SK-N-SH (cell line): ENCODE data around the gene THEMIS. TPM values are rescaled to one million over a fixed set of nuclear protein-coding genes. Genes with fewer than 3 reads are reported as not detected.

Source experiments
- CTCF ChIA-PET: fragments of 300-600, 350-600 bp; formaldehyde crosslinking; extraction: SDS; loops from one replicate; lab custom pipeline; 2021; lab: Yijun Ruan, JAX
- POLR2A ChIA-PET: fragments of 350-600 bp; sonication (Branson Sonifier 250); formaldehyde crosslinking; extraction: SDS; loops from one replicate; lab custom pipeline; 2020; ENCODE audit warnings: antibody characterized with exemption, inconsistent platforms; lab: Yijun Ruan, JAX
- DNase-seq: peaks from one replicate; pipeline ENCODE4 v3.0.0; 2012
- H2AFZ ChIP-seq: fragments of 200-600 bp; sonication (generic); 2 replicates; pipeline ENCODE4 v1.8.1; 2016; ENCODE audit warnings: antibody characterized with exemption, mild to moderate bottlenecking, low read depth
- H3F3A ChIP-seq: fragments of 200-600 bp; sonication (generic); replicated peaks from 2 replicates; pipeline ENCODE3; 2016; ENCODE audit warnings: antibody characterized with exemption, mild to moderate bottlenecking; ENCODE audit not compliant: insufficient read depth
- H3K27ac ChIP-seq, 2 experiments: fragments of 200-500 bp in 1 of 2; fragments of 200-600 bp in 1 of 2; sonication (Bioruptor generic) in 1 of 2; sonication (generic), shearing (Covaris generic) in 1 of 2; 2 replicates each; pipeline versions ENCODE4 v1.5.1 to v1.6.1; 2014 to 2016; ENCODE audit warnings: low read depth in 2 of 2, inconsistent platforms in 1 of 2, low read length in 1 of 2, mild to moderate bottlenecking in 1 of 2, mixed read lengths in 1 of 2
- H3K27me3 ChIP-seq: fragments of 200-600 bp; sonication (generic), shearing (Covaris generic); 2 replicates; pipeline ENCODE4 v1.6.1; 2016; ENCODE audit warnings: mixed run types; ENCODE audit not compliant: insufficient read depth
- H3K36me3 ChIP-seq, 2 experiments: fragments of 200-500 bp in 1 of 2; fragments of 200-600 bp in 1 of 2; sonication (Bioruptor generic) in 1 of 2; sonication (generic) in 1 of 2; replicated peaks in 1 of 2; 2 replicates each; pipeline versions ENCODE3 to v1.5.1; 2014 to 2016; ENCODE audit warnings: low read length in 1 of 2, mild to moderate bottlenecking in 1 of 2; ENCODE audit not compliant: insufficient read depth in 2 of 2, control insufficient read depth in 1 of 2
- H3K4me1 ChIP-seq, 2 experiments: fragments of 200-500 bp in 1 of 2; fragments of 200-600 bp in 1 of 2; sonication (Bioruptor generic) in 1 of 2; sonication (generic), shearing (Covaris generic) in 1 of 2; 2 replicates each; pipeline versions ENCODE4 v1.5.1 to v1.6.1; 2014 to 2016; ENCODE audit warnings: low read depth in 1 of 2, low read length in 1 of 2, mixed run types in 1 of 2; ENCODE audit not compliant: insufficient read depth in 2 of 2, control insufficient read depth in 1 of 2
- H3K4me2 ChIP-seq: fragments of 200-600 bp; sonication (generic), shearing (Covaris generic); 2 replicates; pipeline ENCODE4 v1.6.1; 2017; ENCODE audit warnings: mixed run types
- H3K4me3 ChIP-seq, 2 experiments: fragments of 200-500 bp in 1 of 2; fragments of 200-600 bp in 1 of 2; sonication (Bioruptor generic) in 1 of 2; sonication (generic), shearing (Covaris generic) in 1 of 2; 2 replicates each; pipeline versions ENCODE4 v1.5.1 to v1.8.1; 2014 to 2016; ENCODE audit warnings: low read depth in 2 of 2, inconsistent platforms in 1 of 2, low read length in 1 of 2, mild to moderate bottlenecking in 1 of 2, mixed read lengths in 1 of 2, moderate library complexity in 1 of 2
- H3K79me2 ChIP-seq: fragments of 200-600 bp; sonication (generic); 2 replicates; pipeline ENCODE4 v1.8.1; 2017; ENCODE audit warnings: mild to moderate bottlenecking; ENCODE audit not compliant: insufficient read depth
- H3K9ac ChIP-seq: fragments of 200-600 bp; sonication (generic); 2 replicates; pipeline ENCODE4 v1.6.1; 2017; ENCODE audit warnings: mixed run types
- H3K9me2 ChIP-seq: fragments of 200-600 bp; sonication (generic); 2 replicates; pipeline ENCODE4 v1.6.1; 2017; ENCODE audit warnings: mixed run types
- H3K9me3 ChIP-seq: fragments of 200-600 bp; sonication (generic); 2 replicates; pipeline ENCODE4 v1.6.1; 2017; ENCODE audit warnings: mixed run types, mild to moderate bottlenecking, moderate library complexity
- H4K20me1 ChIP-seq: fragments of 200-600 bp; sonication (generic); 2 replicates; pipeline ENCODE4 v1.6.1; 2017; ENCODE audit warnings: mild to moderate bottlenecking, mixed run types; ENCODE audit not compliant: insufficient read depth
- CHD2 ChIP-seq: fragments of 150-350 bp; IDR thresholded peaks from 2 replicates; pipeline ENCODE4 v1.6.1; 2018; ENCODE audit warnings: low read length; ENCODE audit not compliant: partially characterized antibody
- ELF1 ChIP-seq: IDR thresholded peaks from 2 replicates; pipeline ENCODE4 v1.4.0; 2012
- EP300 ChIP-seq, 2 experiments: IDR thresholded peaks; 2 replicates each; pipeline versions ENCODE4 v1.4.0 to v1.6.1; 2012; ENCODE audit warnings: borderline replicate concordance in 1 of 2, low read depth in 1 of 2, low read length in 1 of 2
- FOSL2 ChIP-seq: IDR thresholded peaks from 2 replicates; pipeline ENCODE4 v1.4.0; 2012; ENCODE audit warnings: low read depth, mild to moderate bottlenecking, moderate library complexity, borderline replicate concordance
- GABPA ChIP-seq: IDR thresholded peaks from 2 replicates; pipeline ENCODE4 v1.4.0; 2012; ENCODE audit warnings: low read depth, mild to moderate bottlenecking
- GATA2 ChIP-seq: sonication (generic); formaldehyde crosslinking; IDR thresholded peaks from 2 replicates; pipeline ENCODE4 v1.5.0; 2020; ENCODE audit warnings: mild to moderate bottlenecking, missing genetic modification reagents
- JUND ChIP-seq: IDR thresholded peaks from 2 replicates; pipeline ENCODE4 v1.4.0; 2012
- MXI1 ChIP-seq: IDR thresholded peaks from 2 replicates; pipeline ENCODE4 v1.6.1; 2012; ENCODE audit warnings: mild to moderate bottlenecking, low read depth, low read length, improper control_type of control experiment
- RAD21 ChIP-seq: IDR thresholded peaks from 2 replicates; pipeline ENCODE4 v1.6.1; 2012; ENCODE audit warnings: mild to moderate bottlenecking, low read length
- RCOR1 ChIP-seq: fragments of 150-350 bp; IDR thresholded peaks from 2 replicates; pipeline ENCODE4 v1.6.1; 2017; ENCODE audit warnings: antibody characterized with exemption, low read length
- RXRA ChIP-seq: IDR thresholded peaks from 2 replicates; pipeline ENCODE4 v1.4.0; 2012; ENCODE audit warnings: low read depth, mild to moderate bottlenecking, borderline replicate concordance
- SIN3A ChIP-seq: IDR thresholded peaks from 2 replicates; pipeline ENCODE4 v1.6.1; 2012; ENCODE audit warnings: low read depth, mild to moderate bottlenecking, low read length, moderate library complexity, borderline replicate concordance
- SMC3 ChIP-seq: IDR thresholded peaks from 2 replicates; pipeline ENCODE4 v1.6.1; 2012; ENCODE audit warnings: low read depth, low read length, improper control_type of control experiment
- TCF12 ChIP-seq: IDR thresholded peaks from 2 replicates; pipeline ENCODE4 v1.4.0; 2012
- TEAD4 ChIP-seq: IDR thresholded peaks from 2 replicates; pipeline ENCODE4 v1.4.0; 2012; ENCODE audit warnings: mild to moderate bottlenecking, borderline replicate concordance; ENCODE audit not compliant: insufficient read depth
- YY1 ChIP-seq: IDR thresholded peaks from 2 replicates; pipeline ENCODE4 v1.4.0; 2012; ENCODE audit warnings: low read depth, mild to moderate bottlenecking
- WGBS: methylation state at CpG from one replicate; pipeline ENCODE4 v1.1.6; 2017; ENCODE audit warnings: low lambda C conversion rate; 5-methylcytosine and 5-hydroxymethylcytosine counted together
- polyA plus RNA-seq, 3 experiments: library from polyadenylated mRNA; depleted of rRNA; stranded (reverse); fragments of >200 nt; gene quantifications; 2 replicates each; pipeline ENCODE4 v1.2.3, GENCODE V29; 2012
- TF ChIP-seq, protein P1 (sequence below): IDR thresholded peaks from 2 replicates; pipeline ENCODE4 v1.4.0; 2012; ENCODE audit warnings: low read depth, borderline replicate concordance
- TF ChIP-seq, protein P2 (sequence below): IDR thresholded peaks from 2 replicates; pipeline ENCODE4 v1.4.0; 2012; ENCODE audit warnings: low read depth
- TF ChIP-seq, protein P3 (sequence below): IDR thresholded peaks from 2 replicates; pipeline ENCODE4; 2012
- TF ChIP-seq, protein P4 (sequence below): IDR thresholded peaks from 2 replicates; pipeline ENCODE4 v1.6.1; 2012; ENCODE audit warnings: mild to moderate bottlenecking, low read depth, low read length, moderate library complexity
- TF ChIP-seq, protein P5 (sequence below): fragments of 150-350 bp; IDR thresholded peaks from 2 replicates; pipeline ENCODE4 v1.6.1; 2016; ENCODE audit warnings: mild to moderate bottlenecking, low read depth, low read length

THEMIS gene
- polyA plus RNA-seq, 1 of the 3 experiments (the other 2 are of a cell fraction): not detected

DNA sequence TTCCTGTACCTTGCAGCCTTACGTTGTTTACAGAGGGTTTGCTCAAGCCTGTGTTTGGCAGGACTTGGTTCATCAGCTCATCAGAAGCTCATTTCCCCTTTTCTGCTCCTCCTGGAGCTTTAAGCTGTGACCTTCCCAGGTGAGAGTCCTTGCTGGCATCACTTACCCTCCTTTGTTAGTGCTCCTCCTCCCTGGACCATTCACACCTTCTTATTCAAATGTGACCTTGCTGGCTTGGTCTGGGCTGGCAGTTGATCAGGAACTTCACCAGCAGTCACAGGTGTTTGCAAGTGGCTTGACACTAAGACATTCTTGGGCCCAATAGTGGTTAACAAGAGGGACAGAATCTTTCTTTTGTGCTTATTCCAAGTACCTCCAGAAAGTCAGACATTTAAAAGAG, 175.0 kb downstream of the THEMIS start (continued):
- TF ChIP-seq, protein P1, sequence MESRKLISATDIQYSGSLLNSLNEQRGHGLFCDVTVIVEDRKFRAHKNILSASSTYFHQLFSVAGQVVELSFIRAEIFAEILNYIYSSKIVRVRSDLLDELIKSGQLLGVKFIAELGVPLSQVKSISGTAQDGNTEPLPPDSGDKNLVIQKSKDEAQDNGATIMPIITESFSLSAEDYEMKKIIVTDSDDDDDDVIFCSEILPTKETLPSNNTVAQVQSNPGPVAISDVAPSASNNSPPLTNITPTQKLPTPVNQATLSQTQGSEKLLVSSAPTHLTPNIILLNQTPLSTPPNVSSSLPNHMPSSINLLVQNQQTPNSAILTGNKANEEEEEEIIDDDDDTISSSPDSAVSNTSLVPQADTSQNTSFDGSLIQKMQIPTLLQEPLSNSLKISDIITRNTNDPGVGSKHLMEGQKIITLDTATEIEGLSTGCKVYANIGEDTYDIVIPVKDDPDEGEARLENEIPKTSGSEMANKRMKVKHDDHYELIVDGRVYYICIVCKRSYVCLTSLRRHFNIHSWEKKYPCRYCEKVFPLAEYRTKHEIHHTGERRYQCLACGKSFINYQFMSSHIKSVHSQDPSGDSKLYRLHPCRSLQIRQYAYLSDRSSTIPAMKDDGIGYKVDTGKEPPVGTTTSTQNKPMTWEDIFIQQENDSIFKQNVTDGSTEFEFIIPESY: no peak
- TF ChIP-seq TEAD4 (no peak), RCOR1 (no peak), ELF1 (no peak), JUND (no peak), TCF12 (no peak), RXRA (no peak), GABPA (no peak), RAD21 (no peak), FOSL2 (no peak), YY1 (no peak), SIN3A (no peak)
- TF ChIP-seq, protein P2, sequence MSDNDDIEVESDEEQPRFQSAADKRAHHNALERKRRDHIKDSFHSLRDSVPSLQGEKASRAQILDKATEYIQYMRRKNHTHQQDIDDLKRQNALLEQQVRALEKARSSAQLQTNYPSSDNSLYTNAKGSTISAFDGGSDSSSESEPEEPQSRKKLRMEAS: no peak

DNA sequence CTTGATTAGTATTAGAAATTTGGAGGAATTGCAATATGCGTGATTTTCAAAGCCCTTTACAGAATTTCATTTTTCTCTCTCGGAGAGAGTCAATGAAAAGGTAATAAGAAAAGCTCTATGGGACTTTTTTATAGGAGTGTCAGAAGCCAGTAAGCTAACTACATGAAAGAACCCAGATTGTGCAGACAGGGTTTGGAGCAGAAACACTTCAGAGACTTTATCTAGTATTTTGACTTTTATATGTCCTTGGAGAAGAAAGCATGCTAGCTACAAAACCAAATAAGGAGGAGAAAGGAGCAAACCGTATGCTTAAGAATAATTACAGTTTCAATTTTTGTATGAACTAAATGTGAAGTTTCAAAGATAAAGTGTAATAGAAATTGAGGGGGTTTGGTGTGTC, 182.2 kb downstream of the THEMIS start:
- no peaks in the 10 kb centered on the region for H3K4me1 ChIP-seq
- H3K27ac ChIP-seq: no peak overlapping the region
- H3K79me2 ChIP-seq: no peaks in the 10 kb centered on the region
- no peaks in the 10 kb centered on the region for H4K20me1 ChIP-seq
- H3K9me3 ChIP-seq: no peaks in the 10 kb centered on the region
- TF ChIP-seq SMC3 (no peak), YY1 (no peak), MXI1 (no peak), EP300 (IDR thresholded peaks at IDR 0.05; ENCODE audit: borderline replicate concordance in 1 of 2, low read depth in 1 of 2, low read length in 1 of 2) (no peak), TEAD4 (no peak), JUND (no peak), GATA2 (CRISPR knock-in tag) (no peak), GABPA (no peak), RXRA (no peak), CHD2 (no peak), RAD21 (no peak)
- TF ChIP-seq, protein P1: no peak
- TF ChIP-seq, protein P2: no peak
- TF ChIP-seq, protein P3, sequence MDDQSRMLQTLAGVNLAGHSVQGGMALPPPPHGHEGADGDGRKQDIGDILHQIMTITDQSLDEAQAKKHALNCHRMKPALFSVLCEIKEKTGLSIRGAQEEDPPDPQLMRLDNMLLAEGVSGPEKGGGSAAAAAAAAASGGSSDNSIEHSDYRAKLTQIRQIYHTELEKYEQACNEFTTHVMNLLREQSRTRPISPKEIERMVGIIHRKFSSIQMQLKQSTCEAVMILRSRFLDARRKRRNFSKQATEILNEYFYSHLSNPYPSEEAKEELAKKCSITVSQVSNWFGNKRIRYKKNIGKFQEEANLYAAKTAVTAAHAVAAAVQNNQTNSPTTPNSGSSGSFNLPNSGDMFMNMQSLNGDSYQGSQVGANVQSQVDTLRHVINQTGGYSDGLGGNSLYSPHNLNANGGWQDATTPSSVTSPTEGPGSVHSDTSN: no peak
- TF ChIP-seq, protein P4, sequence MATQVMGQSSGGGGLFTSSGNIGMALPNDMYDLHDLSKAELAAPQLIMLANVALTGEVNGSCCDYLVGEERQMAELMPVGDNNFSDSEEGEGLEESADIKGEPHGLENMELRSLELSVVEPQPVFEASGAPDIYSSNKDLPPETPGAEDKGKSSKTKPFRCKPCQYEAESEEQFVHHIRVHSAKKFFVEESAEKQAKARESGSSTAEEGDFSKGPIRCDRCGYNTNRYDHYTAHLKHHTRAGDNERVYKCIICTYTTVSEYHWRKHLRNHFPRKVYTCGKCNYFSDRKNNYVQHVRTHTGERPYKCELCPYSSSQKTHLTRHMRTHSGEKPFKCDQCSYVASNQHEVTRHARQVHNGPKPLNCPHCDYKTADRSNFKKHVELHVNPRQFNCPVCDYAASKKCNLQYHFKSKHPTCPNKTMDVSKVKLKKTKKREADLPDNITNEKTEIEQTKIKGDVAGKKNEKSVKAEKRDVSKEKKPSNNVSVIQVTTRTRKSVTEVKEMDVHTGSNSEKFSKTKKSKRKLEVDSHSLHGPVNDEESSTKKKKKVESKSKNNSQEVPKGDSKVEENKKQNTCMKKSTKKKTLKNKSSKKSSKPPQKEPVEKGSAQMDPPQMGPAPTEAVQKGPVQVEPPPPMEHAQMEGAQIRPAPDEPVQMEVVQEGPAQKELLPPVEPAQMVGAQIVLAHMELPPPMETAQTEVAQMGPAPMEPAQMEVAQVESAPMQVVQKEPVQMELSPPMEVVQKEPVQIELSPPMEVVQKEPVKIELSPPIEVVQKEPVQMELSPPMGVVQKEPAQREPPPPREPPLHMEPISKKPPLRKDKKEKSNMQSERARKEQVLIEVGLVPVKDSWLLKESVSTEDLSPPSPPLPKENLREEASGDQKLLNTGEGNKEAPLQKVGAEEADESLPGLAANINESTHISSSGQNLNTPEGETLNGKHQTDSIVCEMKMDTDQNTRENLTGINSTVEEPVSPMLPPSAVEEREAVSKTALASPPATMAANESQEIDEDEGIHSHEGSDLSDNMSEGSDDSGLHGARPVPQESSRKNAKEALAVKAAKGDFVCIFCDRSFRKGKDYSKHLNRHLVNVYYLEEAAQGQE: no peak
- TF ChIP-seq, protein P5, sequence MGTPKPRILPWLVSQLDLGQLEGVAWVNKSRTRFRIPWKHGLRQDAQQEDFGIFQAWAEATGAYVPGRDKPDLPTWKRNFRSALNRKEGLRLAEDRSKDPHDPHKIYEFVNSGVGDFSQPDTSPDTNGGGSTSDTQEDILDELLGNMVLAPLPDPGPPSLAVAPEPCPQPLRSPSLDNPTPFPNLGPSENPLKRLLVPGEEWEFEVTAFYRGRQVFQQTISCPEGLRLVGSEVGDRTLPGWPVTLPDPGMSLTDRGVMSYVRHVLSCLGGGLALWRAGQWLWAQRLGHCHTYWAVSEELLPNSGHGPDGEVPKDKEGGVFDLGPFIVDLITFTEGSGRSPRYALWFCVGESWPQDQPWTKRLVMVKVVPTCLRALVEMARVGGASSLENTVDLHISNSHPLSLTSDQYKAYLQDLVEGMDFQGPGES: no peak
- no peak for DNase-seq
- no peaks in the 10 kb centered on the region for H3K36me3 ChIP-seq
- H2AFZ ChIP-seq: no peak overlapping the region
- H3F3A ChIP-seq: no peaks in the 10 kb centered on the region
- no peaks in the 10 kb centered on the region for H3K27me3 ChIP-seq
- ChIA-PET POLR2A (no interaction called here), CTCF (interaction anchor here (2.8 kb wide), 1 partner anchor 18 kb away, joined by 15 read pairs; no protein-coding TSS in a partner anchor)
- H3K9ac ChIP-seq: no peak overlapping the region
- H3K4me3 ChIP-seq: no peak overlapping the region
- no peak overlapping the region for H3K4me2 ChIP-seq
- WGBS: 50% methylated on average over 3 of the region's 3 CpGs
- no peaks in the 10 kb centered on the region for H3K9me2 ChIP-seq
